Measurements from ENCODE around the gene CPED1. TPM values are rescaled to one million over a fixed set of nuclear protein-coding genes. Genes with fewer than 3 reads are reported as not detected.

CPED1 gene
- polyA plus RNA-seq, 1 donor from 2014 or later = not detected

DNA sequence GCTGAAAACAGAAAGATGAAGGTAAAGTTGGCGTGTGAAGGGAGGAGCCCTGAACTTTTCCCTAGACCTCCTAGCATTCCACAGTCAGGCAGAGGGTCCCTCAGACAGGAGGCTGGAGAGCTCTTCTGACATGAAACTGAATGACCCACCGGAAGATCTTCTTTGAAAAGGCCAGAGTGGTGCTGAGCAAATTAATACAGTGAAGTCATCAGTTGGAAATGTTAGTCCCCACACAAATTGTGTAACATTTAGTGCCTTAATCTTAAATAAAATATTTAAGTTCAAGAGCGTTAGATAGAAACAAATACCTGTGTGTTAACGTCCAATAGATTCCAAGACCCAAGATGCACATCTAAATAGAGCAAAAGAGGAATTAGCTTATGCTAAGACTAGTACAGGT lies 291.3 kb downstream of the CPED1 start:
- Histone ChIP-seq H3K4me3 (ENCODE audit: low read length) (no peak overlapping the region), H3K36me3 (ENCODE audit: insufficient read depth, low read length) (no peaks in the 10 kb centered on the region), H4K20me1 (ENCODE audit: insufficient read depth) (no peaks in the 10 kb centered on the region), H2AFZ (ENCODE audit: low read depth, low read length) (no peak overlapping the region), H3K79me2 (replicated peaks; ENCODE audit: insufficient read depth, low read length) (no peaks in the 10 kb centered on the region), H3K27me3 (ENCODE audit: insufficient read depth, low read depth, low read length) (no peaks in the 10 kb centered on the region), H3K9ac (ENCODE audit: low read length) (no peak overlapping the region), H3K27ac (ENCODE audit: low read length) (no peak overlapping the region), H3F3A (ENCODE audit: insufficient read depth, low read length, poor library complexity, severe bottlenecking) (no peaks in the 10 kb centered on the region), H3K9me3 (ENCODE audit: low read length) (no peaks in the 10 kb centered on the region), H3K9me2 (ENCODE audit: insufficient read depth, low read length) (no peaks in the 10 kb centered on the region), H3K4me2 (ENCODE audit: low read length) (no peak overlapping the region)
- no peak for TF ChIP-seq EZH2 (IDR thresholded peaks at IDR 0.05; ENCODE audit: borderline replicate concordance, insufficient read depth, low read length, poor library complexity, severe bottlenecking)
- no peak for TF ChIP-seq SMC3 (conservative IDR thresholded peaks at IDR 0.05; ENCODE audit: poor library complexity)
- TF ChIP-seq, protein P1, sequence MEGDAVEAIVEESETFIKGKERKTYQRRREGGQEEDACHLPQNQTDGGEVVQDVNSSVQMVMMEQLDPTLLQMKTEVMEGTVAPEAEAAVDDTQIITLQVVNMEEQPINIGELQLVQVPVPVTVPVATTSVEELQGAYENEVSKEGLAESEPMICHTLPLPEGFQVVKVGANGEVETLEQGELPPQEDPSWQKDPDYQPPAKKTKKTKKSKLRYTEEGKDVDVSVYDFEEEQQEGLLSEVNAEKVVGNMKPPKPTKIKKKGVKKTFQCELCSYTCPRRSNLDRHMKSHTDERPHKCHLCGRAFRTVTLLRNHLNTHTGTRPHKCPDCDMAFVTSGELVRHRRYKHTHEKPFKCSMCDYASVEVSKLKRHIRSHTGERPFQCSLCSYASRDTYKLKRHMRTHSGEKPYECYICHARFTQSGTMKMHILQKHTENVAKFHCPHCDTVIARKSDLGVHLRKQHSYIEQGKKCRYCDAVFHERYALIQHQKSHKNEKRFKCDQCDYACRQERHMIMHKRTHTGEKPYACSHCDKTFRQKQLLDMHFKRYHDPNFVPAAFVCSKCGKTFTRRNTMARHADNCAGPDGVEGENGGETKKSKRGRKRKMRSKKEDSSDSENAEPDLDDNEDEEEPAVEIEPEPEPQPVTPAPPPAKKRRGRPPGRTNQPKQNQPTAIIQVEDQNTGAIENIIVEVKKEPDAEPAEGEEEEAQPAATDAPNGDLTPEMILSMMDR (IDR thresholded peaks at IDR 0.05; ENCODE audit: poor library complexity, severe bottlenecking) = no peak
- no peak for TF ChIP-seq RAD21 (conservative IDR thresholded peaks at IDR 0.05)
- no peak for TF ChIP-seq TAF1 (IDR thresholded peaks at IDR 0.05; ENCODE audit: low read depth)
- no peak for TF ChIP-seq EP300 (conservative IDR thresholded peaks at IDR 0.05; ENCODE audit: poor library complexity, severe bottlenecking)
- TF ChIP-seq, protein P2, sequence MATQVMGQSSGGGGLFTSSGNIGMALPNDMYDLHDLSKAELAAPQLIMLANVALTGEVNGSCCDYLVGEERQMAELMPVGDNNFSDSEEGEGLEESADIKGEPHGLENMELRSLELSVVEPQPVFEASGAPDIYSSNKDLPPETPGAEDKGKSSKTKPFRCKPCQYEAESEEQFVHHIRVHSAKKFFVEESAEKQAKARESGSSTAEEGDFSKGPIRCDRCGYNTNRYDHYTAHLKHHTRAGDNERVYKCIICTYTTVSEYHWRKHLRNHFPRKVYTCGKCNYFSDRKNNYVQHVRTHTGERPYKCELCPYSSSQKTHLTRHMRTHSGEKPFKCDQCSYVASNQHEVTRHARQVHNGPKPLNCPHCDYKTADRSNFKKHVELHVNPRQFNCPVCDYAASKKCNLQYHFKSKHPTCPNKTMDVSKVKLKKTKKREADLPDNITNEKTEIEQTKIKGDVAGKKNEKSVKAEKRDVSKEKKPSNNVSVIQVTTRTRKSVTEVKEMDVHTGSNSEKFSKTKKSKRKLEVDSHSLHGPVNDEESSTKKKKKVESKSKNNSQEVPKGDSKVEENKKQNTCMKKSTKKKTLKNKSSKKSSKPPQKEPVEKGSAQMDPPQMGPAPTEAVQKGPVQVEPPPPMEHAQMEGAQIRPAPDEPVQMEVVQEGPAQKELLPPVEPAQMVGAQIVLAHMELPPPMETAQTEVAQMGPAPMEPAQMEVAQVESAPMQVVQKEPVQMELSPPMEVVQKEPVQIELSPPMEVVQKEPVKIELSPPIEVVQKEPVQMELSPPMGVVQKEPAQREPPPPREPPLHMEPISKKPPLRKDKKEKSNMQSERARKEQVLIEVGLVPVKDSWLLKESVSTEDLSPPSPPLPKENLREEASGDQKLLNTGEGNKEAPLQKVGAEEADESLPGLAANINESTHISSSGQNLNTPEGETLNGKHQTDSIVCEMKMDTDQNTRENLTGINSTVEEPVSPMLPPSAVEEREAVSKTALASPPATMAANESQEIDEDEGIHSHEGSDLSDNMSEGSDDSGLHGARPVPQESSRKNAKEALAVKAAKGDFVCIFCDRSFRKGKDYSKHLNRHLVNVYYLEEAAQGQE (IDR thresholded peaks at IDR 0.05; ENCODE audit: borderline replicate concordance) = no peak
- TF ChIP-seq MXI1 (conservative IDR thresholded peaks at IDR 0.05; ENCODE audit: poor library complexity, severe bottlenecking) = no peak
- TF ChIP-seq POLR2AphosphoS5 (IDR thresholded peaks at IDR 0.05) = no peak

DNA sequence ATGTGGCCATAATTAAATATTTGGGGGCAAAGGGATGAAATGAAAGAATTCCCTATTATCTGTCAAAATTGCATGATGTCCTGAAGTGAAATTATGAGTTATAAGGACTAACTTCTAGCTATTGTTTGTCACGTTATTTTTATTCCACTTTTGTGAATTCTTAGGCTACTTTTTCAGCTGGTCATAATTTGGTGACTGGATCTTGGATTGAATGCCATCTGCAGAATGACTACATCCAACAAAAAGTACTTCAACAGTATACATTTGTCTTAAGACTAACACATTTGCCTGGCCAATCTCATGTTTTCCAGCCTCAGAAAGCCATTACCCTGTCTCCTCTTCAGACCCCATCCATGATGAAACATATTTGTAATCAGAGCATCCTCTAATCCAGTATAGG lies 292.1 kb downstream of the CPED1 start:
- Histone ChIP-seq H3K27me3 (ENCODE audit: insufficient read depth, low read depth, low read length) (no peaks in the 10 kb centered on the region), H3K9ac (ENCODE audit: low read length) (no peak overlapping the region), H3K9me2 (ENCODE audit: insufficient read depth, low read length) (no peaks in the 10 kb centered on the region), H3K27ac (ENCODE audit: low read length) (no peak overlapping the region), H3K9me3 (ENCODE audit: low read length) (no peaks in the 10 kb centered on the region), H3K4me3 (ENCODE audit: low read length) (no peak overlapping the region), H2AFZ (ENCODE audit: low read depth, low read length) (no peak overlapping the region), H3K79me2 (replicated peaks; ENCODE audit: insufficient read depth, low read length) (no peaks in the 10 kb centered on the region), H3F3A (ENCODE audit: insufficient read depth, low read length, poor library complexity, severe bottlenecking) (no peaks in the 10 kb centered on the region), H3K36me3 (ENCODE audit: insufficient read depth, low read length) (no peaks in the 10 kb centered on the region), H3K4me2 (ENCODE audit: low read length) (no peak overlapping the region), H4K20me1 (ENCODE audit: insufficient read depth) (no peaks in the 10 kb centered on the region)
- TF ChIP-seq SMC3 (conservative IDR thresholded peaks at IDR 0.05; ENCODE audit: poor library complexity) = no peak
- TF ChIP-seq, protein P1 (IDR thresholded peaks at IDR 0.05; ENCODE audit: poor library complexity, severe bottlenecking) = no peak
- no peak for TF ChIP-seq RAD21 (conservative IDR thresholded peaks at IDR 0.05)
- TF ChIP-seq, protein P2 (IDR thresholded peaks at IDR 0.05; ENCODE audit: borderline replicate concordance) = no peak
